IMR-90 (cell line): ENCODE data around the gene MAGI3.

Source experiments
- CHD1 ChIP-seq: IDR thresholded peaks from 2 replicates; pipeline ENCODE4 v1.6.1; 2012; ENCODE audit warnings: low read depth, low read length, improper control_type of control experiment
- ELK1 ChIP-seq: fragments of 150-350 bp; IDR thresholded peaks from 2 replicates; pipeline ENCODE4 v1.6.1; 2016; ENCODE audit warnings: low read depth, mild to moderate bottlenecking, low read length, moderate library complexity, borderline replicate concordance
- MAZ ChIP-seq: IDR thresholded peaks from 2 replicates; pipeline ENCODE4 v1.6.1; 2012; ENCODE audit warnings: low read depth, mild to moderate bottlenecking, low read length, improper control_type of control experiment, moderate library complexity, borderline replicate concordance
- POLR2A ChIP-seq: IDR thresholded peaks from 2 replicates; pipeline ENCODE4 v1.6.1; 2012; ENCODE audit warnings: mild to moderate bottlenecking, low read depth, low read length
- RAD21 ChIP-seq: IDR thresholded peaks from 2 replicates; pipeline ENCODE4 v1.6.1; 2012; ENCODE audit warnings: low read length, improper control_type of control experiment
- RFX5 ChIP-seq: IDR thresholded peaks from 2 replicates; pipeline ENCODE4 v1.8.0; 2012; ENCODE audit warnings: low read depth, mild to moderate bottlenecking, low read length, moderate library complexity
- USF2 ChIP-seq: fragments of 150-350 bp; IDR thresholded peaks from 2 replicates; pipeline ENCODE4 v1.6.1; 2017; ENCODE audit warnings: mild to moderate bottlenecking, antibody characterized with exemption, low read length, low read depth
- TF ChIP-seq, protein P1 (sequence below): conservative IDR thresholded peaks from 2 replicates; pipeline ENCODE4 v1.5.1; 2012; ENCODE audit warnings: mild to moderate bottlenecking, low read depth, low read length, improper control_type of control experiment

DNA sequence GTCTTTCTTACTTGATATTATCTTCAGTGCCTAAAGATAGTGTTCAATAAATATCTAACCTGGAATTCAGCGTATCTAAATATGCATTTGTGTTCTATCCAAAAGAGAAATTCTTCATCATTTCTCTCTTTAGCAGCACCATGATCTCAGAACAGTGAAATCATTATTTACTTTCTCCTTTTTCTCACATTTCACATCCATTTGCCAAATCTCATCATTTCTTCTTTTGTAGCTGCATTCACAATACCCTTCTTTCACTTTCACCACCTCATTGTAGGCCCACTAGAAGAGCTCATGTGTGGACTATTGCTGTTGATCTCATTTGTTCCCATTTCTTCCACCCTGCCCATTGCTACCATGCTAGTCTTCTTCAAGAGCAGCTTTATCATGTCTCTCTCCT is 191.0 kb downstream of the MAGI3 start:
- TF ChIP-seq, protein P1, sequence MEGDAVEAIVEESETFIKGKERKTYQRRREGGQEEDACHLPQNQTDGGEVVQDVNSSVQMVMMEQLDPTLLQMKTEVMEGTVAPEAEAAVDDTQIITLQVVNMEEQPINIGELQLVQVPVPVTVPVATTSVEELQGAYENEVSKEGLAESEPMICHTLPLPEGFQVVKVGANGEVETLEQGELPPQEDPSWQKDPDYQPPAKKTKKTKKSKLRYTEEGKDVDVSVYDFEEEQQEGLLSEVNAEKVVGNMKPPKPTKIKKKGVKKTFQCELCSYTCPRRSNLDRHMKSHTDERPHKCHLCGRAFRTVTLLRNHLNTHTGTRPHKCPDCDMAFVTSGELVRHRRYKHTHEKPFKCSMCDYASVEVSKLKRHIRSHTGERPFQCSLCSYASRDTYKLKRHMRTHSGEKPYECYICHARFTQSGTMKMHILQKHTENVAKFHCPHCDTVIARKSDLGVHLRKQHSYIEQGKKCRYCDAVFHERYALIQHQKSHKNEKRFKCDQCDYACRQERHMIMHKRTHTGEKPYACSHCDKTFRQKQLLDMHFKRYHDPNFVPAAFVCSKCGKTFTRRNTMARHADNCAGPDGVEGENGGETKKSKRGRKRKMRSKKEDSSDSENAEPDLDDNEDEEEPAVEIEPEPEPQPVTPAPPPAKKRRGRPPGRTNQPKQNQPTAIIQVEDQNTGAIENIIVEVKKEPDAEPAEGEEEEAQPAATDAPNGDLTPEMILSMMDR: no peak
- no peak for TF ChIP-seq POLR2A
- TF ChIP-seq RAD21: no peak
- TF ChIP-seq ELK1: no peak
- no peak for TF ChIP-seq MAZ
- TF ChIP-seq USF2: no peak
- TF ChIP-seq CHD1: no peak
- no peak for TF ChIP-seq RFX5
